Measurements from ENCODE around the gene ZNF18. TPM values are rescaled to one million over a fixed set of nuclear protein-coding genes. Genes with fewer than 3 reads are reported as not detected.
"Not testable (repeated sequence)": the region's sequence is repeated elsewhere in the genome, so short reads cannot be mapped to it uniquely, and the experiment has no call there.

The ZNF18 gene
- total RNA-seq, 2 experiments from 2014 or later: 9.1 TPM

DNA sequence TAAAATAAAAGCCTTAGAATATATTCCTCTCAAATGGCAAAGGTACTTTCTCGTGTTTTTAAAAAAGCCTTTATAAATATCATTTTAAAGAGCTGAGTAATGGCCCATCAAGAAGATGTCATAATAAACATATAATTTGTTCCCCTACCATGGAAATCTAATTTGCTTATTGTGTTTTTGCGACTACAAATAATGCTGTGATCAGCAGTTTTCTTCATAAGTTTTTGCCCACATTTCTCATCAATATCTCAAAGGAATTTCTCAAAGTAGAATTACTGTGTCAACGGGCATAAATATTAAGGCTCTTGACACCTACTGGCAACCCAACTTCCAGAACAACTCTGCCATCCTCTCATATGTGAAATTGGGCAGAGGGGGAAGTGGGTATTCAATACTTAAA is 17.5 kb downstream of the ZNF18 start:
- ChIA-PET CTCF (ENCODE audit: unreplicated experiment) (no interaction called here), POLR2A (no interaction called here)
- H3K36me3 ChIP-seq (ENCODE audit: insufficient read depth, low read length): peaks cover 35% of the 10 kb centered on the region
- no peaks in the 10 kb centered on the region for H3K79me2 ChIP-seq (ENCODE audit: insufficient read depth, low read depth, low read length)
- no peaks in the 10 kb centered on the region for H3K9me3 ChIP-seq (ENCODE audit: low read length)
- TF ChIP-seq, protein P1, sequence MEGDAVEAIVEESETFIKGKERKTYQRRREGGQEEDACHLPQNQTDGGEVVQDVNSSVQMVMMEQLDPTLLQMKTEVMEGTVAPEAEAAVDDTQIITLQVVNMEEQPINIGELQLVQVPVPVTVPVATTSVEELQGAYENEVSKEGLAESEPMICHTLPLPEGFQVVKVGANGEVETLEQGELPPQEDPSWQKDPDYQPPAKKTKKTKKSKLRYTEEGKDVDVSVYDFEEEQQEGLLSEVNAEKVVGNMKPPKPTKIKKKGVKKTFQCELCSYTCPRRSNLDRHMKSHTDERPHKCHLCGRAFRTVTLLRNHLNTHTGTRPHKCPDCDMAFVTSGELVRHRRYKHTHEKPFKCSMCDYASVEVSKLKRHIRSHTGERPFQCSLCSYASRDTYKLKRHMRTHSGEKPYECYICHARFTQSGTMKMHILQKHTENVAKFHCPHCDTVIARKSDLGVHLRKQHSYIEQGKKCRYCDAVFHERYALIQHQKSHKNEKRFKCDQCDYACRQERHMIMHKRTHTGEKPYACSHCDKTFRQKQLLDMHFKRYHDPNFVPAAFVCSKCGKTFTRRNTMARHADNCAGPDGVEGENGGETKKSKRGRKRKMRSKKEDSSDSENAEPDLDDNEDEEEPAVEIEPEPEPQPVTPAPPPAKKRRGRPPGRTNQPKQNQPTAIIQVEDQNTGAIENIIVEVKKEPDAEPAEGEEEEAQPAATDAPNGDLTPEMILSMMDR (conservative IDR thresholded peaks at IDR 0.05; ENCODE audit: low read length): no peak
- TF ChIP-seq EZH2phosphoT487 (IDR thresholded peaks at IDR 0.05; ENCODE audit: borderline replicate concordance, low read depth, low read length): no peak
- no peak overlapping the region for H3K4me3 ChIP-seq (ENCODE audit: low read depth, low read length, poor library complexity, severe bottlenecking)
- no peaks in the 10 kb centered on the region for H3K4me1 ChIP-seq (ENCODE audit: insufficient read depth, low read length, poor library complexity, severe bottlenecking)
- H3K9me2 ChIP-seq (ENCODE audit: insufficient read depth, low read length): no peaks in the 10 kb centered on the region
- no peak overlapping the region for H2AFZ ChIP-seq (ENCODE audit: low read length)
- no peak overlapping the region for H3K4me2 ChIP-seq (ENCODE audit: low read length)
- BruUV-seq (replicated peaks): no TSS peak
- no peak for DNase-seq (ENCODE audit: low spot score)
- H3K27ac ChIP-seq (ENCODE audit: low read depth, low read length, poor library complexity, severe bottlenecking): no peak overlapping the region
- intact Hi-C loops (cut with micrococcal nuclease; ENCODE audit: unreplicated experiment): no loop called here
- no peaks in the 10 kb centered on the region for H4K20me1 ChIP-seq (ENCODE audit: insufficient read depth, low read length)

DNA sequence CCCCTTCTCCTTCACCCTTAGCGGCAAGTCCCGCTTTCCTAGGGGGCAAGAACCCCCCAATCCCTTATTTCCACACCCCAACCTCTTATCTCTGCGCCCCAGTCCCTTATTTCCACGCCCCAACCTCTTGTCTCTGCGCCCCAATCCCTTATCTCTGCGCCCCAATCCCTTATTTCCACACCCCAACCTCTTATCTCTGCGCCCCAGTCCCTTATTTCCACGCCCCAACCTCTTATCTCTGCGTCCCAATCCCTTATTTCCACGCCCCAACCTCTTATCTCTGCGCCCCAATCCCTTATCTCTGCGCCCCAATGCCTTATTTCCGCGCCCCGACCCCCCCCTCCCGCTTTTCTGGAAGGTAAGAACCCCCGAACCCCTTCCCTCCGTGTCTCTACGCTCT is 24.5 kb downstream of the ZNF18 start:
- H4K20me1 ChIP-seq (ENCODE audit: insufficient read depth, low read length); H3K9me2 ChIP-seq (ENCODE audit: insufficient read depth, low read length); H3K27ac ChIP-seq (ENCODE audit: low read depth, low read length, poor library complexity, severe bottlenecking); H3K4me3 ChIP-seq (ENCODE audit: low read depth, low read length, poor library complexity, severe bottlenecking); H3K79me2 ChIP-seq (ENCODE audit: insufficient read depth, low read depth, low read length); POLR2A ChIA-PET; H3K4me2 ChIP-seq (ENCODE audit: low read length); BruUV-seq (replicated peaks); H2AFZ ChIP-seq (ENCODE audit: low read length); DNase-seq (ENCODE audit: low spot score); H3K4me1 ChIP-seq (ENCODE audit: insufficient read depth, low read length, poor library complexity, severe bottlenecking); H3K9me3 ChIP-seq (ENCODE audit: low read length); CTCF ChIA-PET (ENCODE audit: unreplicated experiment); intact Hi-C loops (cut with micrococcal nuclease; ENCODE audit: unreplicated experiment); H3K36me3 ChIP-seq (ENCODE audit: insufficient read depth, low read length): not testable (repeated sequence)

DNA sequence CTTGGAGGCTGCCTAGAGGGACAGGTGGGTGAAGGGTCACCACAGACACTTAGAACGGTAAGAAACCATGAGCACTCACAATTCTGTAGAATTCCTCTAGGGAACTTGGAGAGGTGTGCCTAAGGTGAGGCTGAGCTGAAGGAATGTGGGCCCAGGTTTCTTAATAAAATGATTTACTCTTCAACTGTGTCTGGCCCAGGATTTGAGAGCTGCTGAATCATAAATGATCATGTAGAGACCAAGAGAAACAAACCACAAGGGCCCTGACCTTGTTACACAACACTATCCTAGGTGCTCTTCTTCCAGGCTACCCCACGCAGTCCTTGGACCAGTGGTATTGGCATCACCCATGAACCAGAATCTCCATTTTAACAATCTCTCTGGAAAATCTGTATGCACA is 27.7 kb downstream of the ZNF18 start:
- POLR2A ChIA-PET: no interaction called here
- Histone ChIP-seq H2AFZ (ENCODE audit: low read length) (no peak overlapping the region), H3K4me1 (ENCODE audit: insufficient read depth, low read length, poor library complexity, severe bottlenecking) (no peaks in the 10 kb centered on the region), H3K4me3 (ENCODE audit: low read depth, low read length, poor library complexity, severe bottlenecking) (no peak overlapping the region), H3K36me3 (ENCODE audit: insufficient read depth, low read length) (no peaks in the 10 kb centered on the region), H3K4me2 (ENCODE audit: low read length) (no peak overlapping the region), H3K9me2 (ENCODE audit: insufficient read depth, low read length) (no peaks in the 10 kb centered on the region), H3K27ac (ENCODE audit: low read depth, low read length, poor library complexity, severe bottlenecking) (no peak overlapping the region), H4K20me1 (ENCODE audit: insufficient read depth, low read length) (no peaks in the 10 kb centered on the region), H3K79me2 (ENCODE audit: insufficient read depth, low read depth, low read length) (no peaks in the 10 kb centered on the region), H3K9me3 (ENCODE audit: low read length) (peaks cover 14% of the 10 kb centered on the region; the same call in 1 of the 2 replicates)
- intact Hi-C loops (cut with micrococcal nuclease; ENCODE audit: unreplicated experiment): no loop called here
- no TSS peak for BruUV-seq (replicated peaks)
- TF ChIP-seq EZH2phosphoT487 (IDR thresholded peaks at IDR 0.05; ENCODE audit: borderline replicate concordance, low read depth, low read length): no peak
- TF ChIP-seq, protein P1 (conservative IDR thresholded peaks at IDR 0.05; ENCODE audit: low read length): no peak
- no peak for DNase-seq (ENCODE audit: low spot score)
- CTCF ChIA-PET (ENCODE audit: unreplicated experiment): no interaction called here
